WTC11 (cell line): Measurements from ENCODE around the gene SCYGR4.

Experiments used
- CREM ChIP-seq: sonication (generic); formaldehyde crosslinking; IDR thresholded peaks from 2 replicates; pipeline ENCODE4 v1.8.1; 2022; ENCODE audit warnings: mild to moderate bottlenecking, missing genetic modification reagents, moderate library complexity
- ETV6 ChIP-seq: sonication (generic); formaldehyde crosslinking; IDR thresholded peaks from 2 replicates; pipeline ENCODE4 v1.8.1; 2022; ENCODE audit warnings: mild to moderate bottlenecking, missing genetic modification reagents
- MAX ChIP-seq: sonication (generic); formaldehyde crosslinking; IDR thresholded peaks from 2 replicates; pipeline ENCODE4 v1.8.0; 2022; ENCODE audit warnings: mild to moderate bottlenecking, missing genetic modification reagents
- NR2C2 ChIP-seq: sonication (generic); formaldehyde crosslinking; IDR thresholded peaks from 2 replicates; pipeline ENCODE4 v1.8.0; 2022; ENCODE audit warnings: mild to moderate bottlenecking, missing genetic modification reagents
- SMAD3 ChIP-seq: sonication (generic); formaldehyde crosslinking; IDR thresholded peaks from 2 replicates; pipeline ENCODE4 v1.8.0; 2022; ENCODE audit warnings: missing genetic modification reagents, mild to moderate bottlenecking, borderline replicate concordance
- USF1 ChIP-seq: sonication (generic); formaldehyde crosslinking; IDR thresholded peaks from 2 replicates; pipeline ENCODE4 v1.8.0; 2022; ENCODE audit warnings: mild to moderate bottlenecking, missing genetic modification reagents
- USF2 ChIP-seq: sonication (generic); formaldehyde crosslinking; IDR thresholded peaks from 2 replicates; pipeline ENCODE4 v1.8.1; 2023; ENCODE audit warnings: mild to moderate bottlenecking, missing genetic modification reagents, moderate library complexity
- TF ChIP-seq, protein P1 (sequence below): fragments of 200-600 bp; IDR thresholded peaks from 2 replicates; pipeline ENCODE4 v1.8.0; 2022; ENCODE audit warnings: antibody characterized with exemption
- TF ChIP-seq, protein P2 (sequence below): sonication (generic); formaldehyde crosslinking; IDR thresholded peaks from 2 replicates; pipeline ENCODE4 v1.8.0; 2022; ENCODE audit warnings: mild to moderate bottlenecking, missing genetic modification reagents

GRCh38 chr2:227576812-227577211 lies 40.5 kb upstream of the SCYGR4 start:
- TF ChIP-seq, protein P1, sequence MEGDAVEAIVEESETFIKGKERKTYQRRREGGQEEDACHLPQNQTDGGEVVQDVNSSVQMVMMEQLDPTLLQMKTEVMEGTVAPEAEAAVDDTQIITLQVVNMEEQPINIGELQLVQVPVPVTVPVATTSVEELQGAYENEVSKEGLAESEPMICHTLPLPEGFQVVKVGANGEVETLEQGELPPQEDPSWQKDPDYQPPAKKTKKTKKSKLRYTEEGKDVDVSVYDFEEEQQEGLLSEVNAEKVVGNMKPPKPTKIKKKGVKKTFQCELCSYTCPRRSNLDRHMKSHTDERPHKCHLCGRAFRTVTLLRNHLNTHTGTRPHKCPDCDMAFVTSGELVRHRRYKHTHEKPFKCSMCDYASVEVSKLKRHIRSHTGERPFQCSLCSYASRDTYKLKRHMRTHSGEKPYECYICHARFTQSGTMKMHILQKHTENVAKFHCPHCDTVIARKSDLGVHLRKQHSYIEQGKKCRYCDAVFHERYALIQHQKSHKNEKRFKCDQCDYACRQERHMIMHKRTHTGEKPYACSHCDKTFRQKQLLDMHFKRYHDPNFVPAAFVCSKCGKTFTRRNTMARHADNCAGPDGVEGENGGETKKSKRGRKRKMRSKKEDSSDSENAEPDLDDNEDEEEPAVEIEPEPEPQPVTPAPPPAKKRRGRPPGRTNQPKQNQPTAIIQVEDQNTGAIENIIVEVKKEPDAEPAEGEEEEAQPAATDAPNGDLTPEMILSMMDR = no peak
- TF ChIP-seq USF2 = no peak
- no peak for TF ChIP-seq NR2C2 (CRISPR knock-in tag)
- TF ChIP-seq ETV6 = no peak
- no peak for TF ChIP-seq MAX
- TF ChIP-seq CREM (CRISPR knock-in tag) = no peak
- TF ChIP-seq USF1 = no peak
- no peak for TF ChIP-seq SMAD3
- TF ChIP-seq, protein P2, sequence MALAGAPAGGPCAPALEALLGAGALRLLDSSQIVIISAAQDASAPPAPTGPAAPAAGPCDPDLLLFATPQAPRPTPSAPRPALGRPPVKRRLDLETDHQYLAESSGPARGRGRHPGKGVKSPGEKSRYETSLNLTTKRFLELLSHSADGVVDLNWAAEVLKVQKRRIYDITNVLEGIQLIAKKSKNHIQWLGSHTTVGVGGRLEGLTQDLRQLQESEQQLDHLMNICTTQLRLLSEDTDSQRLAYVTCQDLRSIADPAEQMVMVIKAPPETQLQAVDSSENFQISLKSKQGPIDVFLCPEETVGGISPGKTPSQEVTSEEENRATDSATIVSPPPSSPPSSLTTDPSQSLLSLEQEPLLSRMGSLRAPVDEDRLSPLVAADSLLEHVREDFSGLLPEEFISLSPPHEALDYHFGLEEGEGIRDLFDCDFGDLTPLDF (CRISPR knock-in tag) = no peak
